Chondrocyte (in vitro differentiated cells): ENCODE measurements around the gene ATP6V1F. TPM values are rescaled to one million over a fixed set of nuclear protein-coding genes. Genes with fewer than 3 reads are reported as not detected.

Experiments
- DNase-seq: peaks from one replicate; pipeline ENCODE4 v3.0.0; 2021; ENCODE audit warnings: mixed read lengths, low spot score
- H3K27ac Mint-ChIP-seq: one replicate; pipeline ENCODE4 v1.8.0; 2021; ENCODE audit warnings: mild to moderate bottlenecking, moderate library complexity, mixed read lengths; ENCODE audit not compliant: unreplicated experiment
- H3K27me3 Mint-ChIP-seq: 2 replicates; pipeline ENCODE4 v1.8.0; 2021; ENCODE audit warnings: low read depth, mixed read lengths
- H3K36me3 Mint-ChIP-seq: 2 replicates; pipeline ENCODE4 v1.8.0; 2021; ENCODE audit warnings: low read depth, mixed read lengths
- H3K4me1 Mint-ChIP-seq: 2 replicates; pipeline ENCODE4 v1.8.0; 2021; ENCODE audit warnings: low read depth, mild to moderate bottlenecking, mixed read lengths
- H3K4me3 Mint-ChIP-seq: one replicate; pipeline ENCODE4 v1.8.0; 2021; ENCODE audit warnings: mild to moderate bottlenecking, moderate library complexity, mixed read lengths; ENCODE audit not compliant: unreplicated experiment
- H3K9me3 Mint-ChIP-seq: 2 replicates; pipeline ENCODE4 v1.8.0; 2021; ENCODE audit warnings: low read depth, mixed read lengths
- total RNA-seq: library from RNA; stranded (reverse); gene quantifications from 3 replicates; pipeline ENCODE4 v1.2.1, GENCODE V29; 2021
- TF ChIP-seq, protein P1 (sequence below): fragments of 200-600 bp; sonication (generic); IDR thresholded peaks from 2 replicates; pipeline ENCODE4 v1.5.0; 2021; ENCODE audit warnings: antibody characterized with exemption, mild to moderate bottlenecking, moderate library complexity

The ATP6V1F gene
- total RNA-seq, 1 donor from 2014 or later: 154 TPM

DNA sequence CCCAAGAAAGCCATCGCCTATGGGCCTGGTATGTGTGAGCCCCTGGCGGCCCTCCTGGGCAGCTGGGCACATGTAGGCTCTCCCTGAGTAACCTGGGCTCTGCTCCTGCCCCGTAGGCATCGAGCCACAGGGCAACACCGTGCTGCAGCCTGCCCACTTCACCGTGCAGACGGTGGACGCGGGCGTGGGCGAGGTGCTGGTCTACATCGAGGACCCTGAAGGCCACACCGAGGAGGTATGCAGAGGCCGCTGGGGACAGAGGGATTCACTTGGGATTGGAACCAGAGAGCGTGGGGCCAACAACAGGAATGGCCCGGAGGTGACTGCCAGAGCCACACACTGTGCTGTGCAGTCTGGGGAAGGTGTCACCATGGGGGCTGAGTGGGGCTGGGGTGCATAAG lies 25.1 kb upstream of the ATP6V1F start:
- TF ChIP-seq, protein P1, sequence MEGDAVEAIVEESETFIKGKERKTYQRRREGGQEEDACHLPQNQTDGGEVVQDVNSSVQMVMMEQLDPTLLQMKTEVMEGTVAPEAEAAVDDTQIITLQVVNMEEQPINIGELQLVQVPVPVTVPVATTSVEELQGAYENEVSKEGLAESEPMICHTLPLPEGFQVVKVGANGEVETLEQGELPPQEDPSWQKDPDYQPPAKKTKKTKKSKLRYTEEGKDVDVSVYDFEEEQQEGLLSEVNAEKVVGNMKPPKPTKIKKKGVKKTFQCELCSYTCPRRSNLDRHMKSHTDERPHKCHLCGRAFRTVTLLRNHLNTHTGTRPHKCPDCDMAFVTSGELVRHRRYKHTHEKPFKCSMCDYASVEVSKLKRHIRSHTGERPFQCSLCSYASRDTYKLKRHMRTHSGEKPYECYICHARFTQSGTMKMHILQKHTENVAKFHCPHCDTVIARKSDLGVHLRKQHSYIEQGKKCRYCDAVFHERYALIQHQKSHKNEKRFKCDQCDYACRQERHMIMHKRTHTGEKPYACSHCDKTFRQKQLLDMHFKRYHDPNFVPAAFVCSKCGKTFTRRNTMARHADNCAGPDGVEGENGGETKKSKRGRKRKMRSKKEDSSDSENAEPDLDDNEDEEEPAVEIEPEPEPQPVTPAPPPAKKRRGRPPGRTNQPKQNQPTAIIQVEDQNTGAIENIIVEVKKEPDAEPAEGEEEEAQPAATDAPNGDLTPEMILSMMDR: no peak
- Mint-ChIP-seq H3K4me1 (peaks cover 26% of the 10 kb centered on the region), H3K27me3 (no peaks in the 10 kb centered on the region), H3K9me3 (no peaks in the 10 kb centered on the region), H3K36me3 (peaks cover 24% of the 10 kb centered on the region), H3K27ac (no peak overlapping the region), H3K4me3 (no peak overlapping the region)
- DNase-seq: peak; percentile 88

DNA sequence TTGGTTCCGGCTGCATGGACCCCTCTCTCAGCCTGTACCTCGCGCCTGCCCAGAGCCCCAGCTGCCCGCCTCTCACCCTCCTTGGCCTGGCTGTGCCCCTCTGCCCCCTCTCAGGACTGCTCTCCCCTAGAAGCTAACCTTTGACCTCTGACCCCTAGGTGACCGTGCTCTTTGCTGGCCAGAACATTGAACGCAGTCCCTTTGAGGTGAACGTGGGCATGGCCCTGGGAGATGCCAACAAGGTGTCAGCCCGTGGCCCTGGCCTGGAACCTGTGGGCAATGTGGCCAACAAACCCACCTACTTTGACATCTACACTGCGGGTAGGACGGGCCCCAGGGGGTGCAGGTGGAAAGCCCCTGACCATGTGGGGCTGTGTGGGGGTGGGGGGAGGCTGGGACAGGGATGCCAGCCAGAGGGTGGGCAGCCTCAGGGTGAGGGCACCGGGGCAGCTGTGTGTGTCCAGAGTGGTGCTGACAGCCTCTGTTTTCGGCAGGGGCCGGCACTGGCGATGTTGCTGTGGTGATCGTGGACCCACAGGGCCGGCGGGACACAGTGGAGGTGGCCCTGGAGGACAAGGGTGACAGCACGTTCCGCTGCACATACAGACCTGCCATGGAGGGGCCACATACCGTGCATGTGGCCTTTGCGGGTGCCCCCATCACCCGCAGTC lies 24.4 kb upstream of the ATP6V1F start:
- TF ChIP-seq, protein P1: no peak
- Mint-ChIP-seq H3K27me3 (no peaks in the 10 kb centered on the region), H3K4me3 (no peak overlapping the region), H3K27ac (no peak overlapping the region), H3K4me1 (peaks cover 20% of the 10 kb centered on the region), H3K9me3 (no peaks in the 10 kb centered on the region), H3K36me3 (peaks cover 24% of the 10 kb centered on the region)
- DNase-seq: peak; percentile 88

- Mint-ChIP-seq H3K4me3 (no peak overlapping the region), H3K27me3 (no peaks in the 10 kb centered on the region), H3K36me3 (peaks cover 30% of the 10 kb centered on the region), H3K27ac (no peak overlapping the region), H3K4me1 (peaks cover 11% of the 10 kb centered on the region), H3K9me3 (no peaks in the 10 kb centered on the region)
- TF ChIP-seq, protein P1: no peak
- no peak for DNase-seq
Observed at GRCh38 chr7:128838981-128839731, 23.5 kb upstream of the ATP6V1F start.

DNA sequence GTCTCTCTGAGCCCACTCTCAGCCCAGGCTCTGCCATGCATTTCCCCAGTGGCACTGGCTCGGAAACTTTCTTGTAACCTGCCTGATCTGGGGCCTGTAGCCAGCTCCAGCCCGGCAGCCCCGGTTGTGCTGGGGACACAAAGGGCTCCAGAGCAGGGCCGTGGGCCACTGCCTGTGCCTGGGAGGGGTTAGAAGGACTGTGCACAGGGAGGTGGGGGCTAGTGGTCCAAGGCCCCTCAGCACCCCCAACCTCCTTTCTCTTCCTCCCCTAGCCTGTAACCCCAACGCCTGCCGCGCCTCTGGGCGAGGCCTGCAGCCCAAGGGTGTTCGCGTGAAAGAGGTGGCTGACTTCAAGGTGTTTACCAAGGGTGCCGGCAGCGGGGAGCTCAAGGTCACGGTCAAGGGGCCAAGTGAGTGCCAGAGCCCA lies 22.9 kb upstream of the ATP6V1F start:
- Mint-ChIP-seq H3K9me3 (no peaks in the 10 kb centered on the region), H3K27me3 (no peaks in the 10 kb centered on the region), H3K4me1 (peaks cover 5% of the 10 kb centered on the region), H3K36me3 (peaks cover 33% of the 10 kb centered on the region), H3K27ac (no peak overlapping the region), H3K4me3 (no peak overlapping the region)
- TF ChIP-seq, protein P1: no peak
- peak; percentile 85 for DNase-seq

DNA sequence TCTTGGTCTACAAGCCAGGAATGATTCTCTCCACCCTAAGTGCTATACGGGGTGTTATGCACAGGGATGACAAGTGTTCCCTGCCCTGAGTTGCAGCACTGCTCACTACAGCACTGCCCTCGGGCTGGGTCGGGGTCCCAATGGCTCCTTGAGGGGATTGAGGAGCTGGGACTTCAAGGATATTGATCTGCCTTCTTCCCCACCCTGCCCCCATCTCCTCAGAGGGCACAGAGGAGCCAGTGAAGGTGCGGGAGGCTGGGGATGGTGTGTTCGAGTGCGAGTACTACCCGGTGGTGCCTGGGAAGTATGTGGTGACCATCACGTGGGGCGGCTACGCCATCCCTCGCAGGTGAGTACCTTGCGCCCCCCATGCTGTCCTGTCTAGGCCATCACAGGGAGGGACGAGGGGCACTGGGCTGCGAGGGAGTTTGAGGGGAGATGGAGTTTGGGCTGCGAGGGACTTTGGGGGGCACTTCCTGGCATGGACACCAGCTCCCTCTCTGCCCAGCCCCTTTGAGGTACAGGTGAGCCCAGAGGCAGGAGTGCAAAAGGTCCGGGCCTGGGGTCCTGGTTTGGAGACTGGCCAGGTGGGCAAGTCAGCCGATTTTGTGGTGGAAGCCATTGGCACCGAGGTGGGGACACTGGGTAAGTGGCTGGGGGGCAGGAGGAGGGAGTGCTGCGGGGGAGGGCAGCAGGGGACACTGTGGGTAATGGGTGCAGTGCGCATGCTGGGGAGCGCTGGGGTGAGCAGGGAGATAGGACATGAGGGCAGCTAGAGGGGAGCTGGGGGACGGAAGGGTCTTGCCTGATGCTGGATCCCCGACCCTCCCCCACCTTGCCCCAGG lies 22.1 kb upstream of the ATP6V1F start:
- Mint-ChIP-seq H3K9me3 (no peaks in the 10 kb centered on the region), H3K4me1 (peaks cover 3% of the 10 kb centered on the region), H3K36me3 (peaks cover 41% of the 10 kb centered on the region), H3K4me3 (no peak overlapping the region), H3K27me3 (no peaks in the 10 kb centered on the region), H3K27ac (no peak overlapping the region)
- TF ChIP-seq, protein P1: no peak
- DNase-seq: no peak
